Natural killer cell (primary cell): ENCODE measurements around the gene ARL6IP1. TPM values are rescaled to one million over a fixed set of nuclear protein-coding genes. Genes with fewer than 3 reads are reported as not detected.

Source experiments
- ATAC-seq, 3 donors: fragments of 150-1000 bp in 2 of 3; fragments of 200-7000 bp in 1 of 3; cut with Tn5 transposase; 1 replicate in 1 of 3; 2 replicates in 2 of 3; pipeline ENCODE4 v1.10.0; 2021; ENCODE audit warnings: mild to moderate bottlenecking in 2 of 3, moderate library complexity in 2 of 3
- DNase-seq, 2 donors: peaks; one replicate each; pipeline versions ENCODE4 v3.0.0 to v3.0.0-alpha.2; 2013 to 2021; ENCODE audit warnings: mixed read lengths in 1 of 2
- H3K27ac ChIP-seq: one replicate; pipeline ENCODE4 v1.5.1; 2013; ENCODE audit warnings: mild to moderate bottlenecking, low read length
- H3K27me3 ChIP-seq: one replicate; pipeline ENCODE4 v1.6.1; 2013; ENCODE audit warnings: low read length; ENCODE audit not compliant: control insufficient read depth, insufficient read depth
- H3K36me3 ChIP-seq: one replicate; pipeline ENCODE4 v1.6.1; 2013; ENCODE audit warnings: low read length; ENCODE audit not compliant: control insufficient read depth, insufficient read depth
- H3K4me1 ChIP-seq: one replicate; pipeline ENCODE4 v1.6.1; 2013; ENCODE audit warnings: low read length; ENCODE audit not compliant: control insufficient read depth, insufficient read depth
- H3K4me3 ChIP-seq: one replicate; pipeline ENCODE4 v1.5.1; 2013; ENCODE audit warnings: low read length
- H3K9me3 ChIP-seq: one replicate; pipeline ENCODE4 v1.6.1; 2013; ENCODE audit warnings: low read length; ENCODE audit not compliant: control insufficient read depth, insufficient read depth
- H3K27ac Mint-ChIP-seq, 2 donors: one replicate each; pipeline ENCODE4 v1.8.0; 2022; ENCODE audit warnings: mild to moderate bottlenecking in 2 of 2, mixed read lengths in 2 of 2, moderate library complexity in 1 of 2
- H3K27me3 Mint-ChIP-seq, 2 donors: one replicate each; pipeline ENCODE4 v1.8.0; 2022; ENCODE audit warnings: low read depth in 2 of 2, mixed read lengths in 2 of 2
- H3K36me3 Mint-ChIP-seq: one replicate; pipeline ENCODE4 v1.8.0; 2022; ENCODE audit warnings: mixed read lengths
- H3K4me1 Mint-ChIP-seq, 2 donors: one replicate each; pipeline ENCODE4 v1.8.0; 2022; ENCODE audit warnings: mixed read lengths in 2 of 2
- H3K4me3 Mint-ChIP-seq: one replicate; pipeline ENCODE4 v1.8.0; 2022; ENCODE audit warnings: mild to moderate bottlenecking, moderate library complexity, mixed read lengths
- H3K9me3 Mint-ChIP-seq, 2 donors: one replicate each; pipeline ENCODE4 v1.8.0; 2022; ENCODE audit warnings: mixed read lengths in 2 of 2
- WGBS: methylation state at CpG from one replicate; pipeline ENCODE4 v1.1.7; 2013; ENCODE audit warnings: missing lambda C conversion rate; ENCODE audit not compliant: insufficient coverage; 5-methylcytosine and 5-hydroxymethylcytosine counted together
- intact Hi-C: fragments of 100-400 bp; cut with micrococcal nuclease; formaldehyde crosslinking; loops from one replicate; pipeline ENCODE4 v1.14.2; 2022
- total RNA-seq, 4 donors: library from RNA; stranded (reverse); fragments of 120-200 nt in 1 of 4; gene quantifications; one replicate each; pipeline versions ENCODE4 v1.2.3 to v1.2.4, GENCODE V29; 2013 to 2022
- TF ChIP-seq, protein P1 (sequence below): fragments of 200-600 bp; IDR thresholded peaks from one replicate; pipeline ENCODE4 v1.8.0; 2022; ENCODE audit warnings: antibody characterized with exemption

Gene ARL6IP1
- total RNA-seq, 3 donors from 2014 or later (not counting 1 experiment from before 2014, with no cell fraction given) = 138 to 143 (median 140) TPM

DNA sequence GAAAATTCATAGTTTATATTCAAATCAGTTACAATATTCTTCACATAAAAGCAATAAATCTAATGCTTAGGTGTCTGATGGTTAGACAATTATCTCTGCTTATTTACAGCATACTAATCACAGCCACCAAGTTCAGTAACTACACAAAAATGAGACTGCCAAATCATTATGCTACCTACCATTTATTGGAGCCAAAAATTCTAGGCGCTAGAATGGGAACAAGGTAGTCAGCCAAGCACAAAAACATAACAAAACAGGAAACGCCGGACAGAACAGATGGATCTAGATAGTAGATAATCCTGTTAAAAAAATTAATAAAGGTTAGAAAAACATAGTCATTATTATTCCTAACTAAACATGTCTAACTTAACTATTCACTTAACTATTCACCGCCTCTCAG is 3.6 kb downstream of the ARL6IP1 start:
- no peaks in the 10 kb centered on the region for H3K9me3 Mint-ChIP-seq
- no CpG with 5 or more reads among the region's 4 CpGs for WGBS
- Histone ChIP-seq H3K4me1 (peaks cover 24% of the 10 kb centered on the region), H3K9me3 (no peaks in the 10 kb centered on the region), H3K4me3 (no peak overlapping the region), H3K27ac (no peak overlapping the region), H3K27me3 (no peaks in the 10 kb centered on the region), H3K36me3 (peaks cover 33% of the 10 kb centered on the region)
- peaks cover 4% of the 10 kb centered on the region for H3K36me3 Mint-ChIP-seq
- DNase-seq (no peak), ATAC-seq (no peak)
- peaks cover 28 to 45% of the 10 kb centered on the region in 2 donors for H3K4me1 Mint-ChIP-seq
- intact Hi-C loops = no loop called here
- H3K4me3 Mint-ChIP-seq = no peak overlapping the region
- TF ChIP-seq, protein P1, sequence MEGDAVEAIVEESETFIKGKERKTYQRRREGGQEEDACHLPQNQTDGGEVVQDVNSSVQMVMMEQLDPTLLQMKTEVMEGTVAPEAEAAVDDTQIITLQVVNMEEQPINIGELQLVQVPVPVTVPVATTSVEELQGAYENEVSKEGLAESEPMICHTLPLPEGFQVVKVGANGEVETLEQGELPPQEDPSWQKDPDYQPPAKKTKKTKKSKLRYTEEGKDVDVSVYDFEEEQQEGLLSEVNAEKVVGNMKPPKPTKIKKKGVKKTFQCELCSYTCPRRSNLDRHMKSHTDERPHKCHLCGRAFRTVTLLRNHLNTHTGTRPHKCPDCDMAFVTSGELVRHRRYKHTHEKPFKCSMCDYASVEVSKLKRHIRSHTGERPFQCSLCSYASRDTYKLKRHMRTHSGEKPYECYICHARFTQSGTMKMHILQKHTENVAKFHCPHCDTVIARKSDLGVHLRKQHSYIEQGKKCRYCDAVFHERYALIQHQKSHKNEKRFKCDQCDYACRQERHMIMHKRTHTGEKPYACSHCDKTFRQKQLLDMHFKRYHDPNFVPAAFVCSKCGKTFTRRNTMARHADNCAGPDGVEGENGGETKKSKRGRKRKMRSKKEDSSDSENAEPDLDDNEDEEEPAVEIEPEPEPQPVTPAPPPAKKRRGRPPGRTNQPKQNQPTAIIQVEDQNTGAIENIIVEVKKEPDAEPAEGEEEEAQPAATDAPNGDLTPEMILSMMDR = no peak
- H3K27ac Mint-ChIP-seq = peak overlapping the region in 1 of 2 donors; percentile 60
- no peaks in the 10 kb centered on the region for H3K27me3 Mint-ChIP-seq

DNA sequence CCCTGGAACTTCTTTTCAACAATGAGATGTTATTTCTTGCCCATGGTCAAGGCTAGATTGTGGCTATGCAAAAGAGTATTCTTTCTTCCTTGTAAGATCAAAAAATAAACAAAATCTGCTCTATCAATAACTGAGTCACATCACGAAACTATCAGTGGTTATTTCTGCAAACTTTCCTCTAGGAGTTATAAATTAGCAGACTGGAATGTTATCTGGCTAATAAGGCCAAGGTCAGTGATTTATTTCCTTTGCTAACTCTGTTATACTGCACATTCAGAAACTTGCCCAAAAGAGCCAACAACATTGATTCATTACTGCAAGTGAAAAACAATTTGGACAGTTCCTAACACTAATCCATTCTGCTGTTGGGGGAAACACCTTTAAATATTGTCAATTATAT is 5.0 kb downstream of the ARL6IP1 start:
- Histone ChIP-seq H3K4me3 (no peak overlapping the region), H3K36me3 (peaks cover 37% of the 10 kb centered on the region), H3K27ac (no peak overlapping the region), H3K9me3 (no peaks in the 10 kb centered on the region), H3K4me1 (peaks cover 14% of the 10 kb centered on the region), H3K27me3 (no peaks in the 10 kb centered on the region)
- intact Hi-C loops = no loop called here
- Mint-ChIP-seq H3K27ac (no peak overlapping the region), H3K9me3 (no peaks in the 10 kb centered on the region), H3K4me3 (no peak overlapping the region), H3K4me1 (peaks cover 20 to 36% of the 10 kb centered on the region in 2 donors), H3K27me3 (no peaks in the 10 kb centered on the region), H3K36me3 (peaks cover 7% of the 10 kb centered on the region)
- TF ChIP-seq, protein P1 = no peak
- WGBS = no CpG with 5 or more reads among the region's 1 CpG
- no peak for DNase-seq
- ATAC-seq = no peak

DNA sequence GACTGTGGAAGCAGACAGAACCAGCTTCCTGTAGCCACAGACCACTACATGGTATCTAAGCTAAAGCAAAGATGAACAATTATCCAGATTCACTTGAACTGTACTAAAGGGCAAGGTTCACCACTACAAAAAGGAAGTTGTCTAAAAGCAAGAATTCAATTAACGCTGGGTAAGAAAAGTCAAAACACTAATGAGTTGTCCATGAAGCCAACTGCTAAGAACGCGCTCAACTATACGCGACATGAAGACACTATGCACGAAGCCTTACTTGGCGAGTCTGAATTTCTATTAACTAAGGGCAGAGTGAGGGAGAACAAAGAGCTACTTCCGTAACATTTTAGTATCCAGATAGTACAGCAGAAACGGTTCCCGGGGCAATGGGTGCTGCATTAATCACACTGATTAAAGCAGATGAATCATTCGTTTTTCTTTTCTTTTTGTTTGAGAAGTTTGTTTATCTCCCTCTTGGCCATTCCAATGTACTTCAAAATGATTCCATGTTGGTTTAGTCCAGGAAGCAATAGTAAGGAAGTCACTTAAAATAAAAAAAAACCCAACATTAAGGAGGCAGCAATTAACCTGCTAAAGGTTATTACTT is 8.4 kb downstream of the ARL6IP1 start:
- WGBS = 97% methylated on average over 11 of the region's 11 CpGs
- intact Hi-C loops = no loop called here
- H3K27ac ChIP-seq = no peak overlapping the region

More for the DNA sequence above, 8.4 kb downstream of the ARL6IP1 start:
- peaks cover 17% of the 10 kb centered on the region for H3K4me1 ChIP-seq
- no peaks in the 10 kb centered on the region for H3K27me3 ChIP-seq
- no peaks in the 10 kb centered on the region for H3K9me3 ChIP-seq
- ATAC-seq (no peak), DNase-seq (no peak)
- H3K36me3 ChIP-seq = peaks cover 44% of the 10 kb centered on the region
- TF ChIP-seq, protein P1 = no peak
- no peaks in the 10 kb centered on the region for H3K9me3 Mint-ChIP-seq
- no peak overlapping the region for H3K4me3 ChIP-seq
- H3K36me3 Mint-ChIP-seq = peaks cover 14% of the 10 kb centered on the region
- H3K4me3 Mint-ChIP-seq = no peak overlapping the region
- H3K4me1 Mint-ChIP-seq = peaks cover 25 to 31% of the 10 kb centered on the region in 2 donors
- H3K27ac Mint-ChIP-seq = no peak overlapping the region
- H3K27me3 Mint-ChIP-seq = no peaks in the 10 kb centered on the region
